K562 (cell line): Measurements from ENCODE around the gene COL6A1. TPM values are rescaled to one million over a fixed set of nuclear protein-coding genes. Genes with fewer than 3 reads are reported as not detected.

Experiments
- HMG20A ChIP-seq: fragments of 450-650 bp; formaldehyde crosslinking; conservative IDR thresholded peaks from 2 replicates; pipeline ENCODE4 v1.4.0; 2020; ENCODE audit warnings: mild to moderate bottlenecking, mixed read lengths
- SREBF1 ChIP-seq: fragments of 150-350 bp; IDR thresholded peaks from 2 replicates; pipeline ENCODE4 v1.6.1; 2014; ENCODE audit warnings: antibody characterized with exemption, low read depth, low read length, borderline replicate concordance
- ZBTB8A ChIP-seq: fragments of 450-650 bp; IDR thresholded peaks from 2 replicates; pipeline ENCODE4 v1.6.1; 2018; ENCODE audit warnings: mild to moderate bottlenecking, moderate library complexity; ENCODE audit not compliant: partially characterized antibody
- ZNF668 ChIP-seq: fragments of 250-450 bp; sonication (Bioruptor Pico); IDR thresholded peaks from 2 replicates; pipeline ENCODE4 v1.8.0; 2022; ENCODE audit warnings: mild to moderate bottlenecking, inconsistent platforms
- ZNF780A ChIP-seq: fragments of 250-450 bp; sonication (Bioruptor Pico); IDR thresholded peaks from 2 replicates; pipeline ENCODE4 v1.5.0; 2021; ENCODE audit warnings: mild to moderate bottlenecking
- polyA plus RNA-seq, 8 experiments: library from polyadenylated mRNA; depleted of rRNA in 4 of 8; stranded (reverse) in 5 of 8; unstranded in 3 of 8; fragments of >200 nt; fragmentation: Nextera tagmentation in 2 of 8; fragmentation: Illumina TruSeq in 1 of 8; extraction: Ambion mirVana in 2 of 8; extraction: Trizol in 1 of 8; gene quantifications; 2 replicates each; pipeline versions ENCODE4 v1.2.1 to v1.2.3, GENCODE V29; 2011 to 2014; ENCODE audit warnings: inconsistent platforms in 1 of 8, missing spikeins in 1 of 8
- total RNA-seq, 7 experiments: library from RNA; depleted of rRNA in 6 of 7; stranded (reverse); fragments of >200 nt in 6 of 7; fragmentation: Illumina TruSeq in 2 of 7; extraction: Trizol in 2 of 7; gene quantifications; 2 replicates each; pipeline versions ENCODE4 v1.2.1 to v1.2.3, GENCODE V29; 2011 to 2021; ENCODE audit warnings: low replicate concordance in 1 of 7
- TF ChIP-seq, protein P1 (sequence below): fragments of 250-450 bp; sonication (Bioruptor Pico); IDR thresholded peaks from 2 replicates; pipeline ENCODE4 v1.5.0; 2022; ENCODE audit warnings: mild to moderate bottlenecking
- TF ChIP-seq, protein P2 (sequence below): fragments of 450-650 bp; formaldehyde crosslinking; conservative IDR thresholded peaks from 2 replicates; pipeline ENCODE4 v1.4.0; 2022; ENCODE audit warnings: mild to moderate bottlenecking, missing genetic modification characterization

COL6A1 gene
- total and polyA plus RNA-seq, 9 of the 15 experiments (the other 6 are each of a cell fraction or from before 2014, with no cell fraction given): 0.07 to 1.3 (median 0.14) TPM; not detected in 3

DNA sequence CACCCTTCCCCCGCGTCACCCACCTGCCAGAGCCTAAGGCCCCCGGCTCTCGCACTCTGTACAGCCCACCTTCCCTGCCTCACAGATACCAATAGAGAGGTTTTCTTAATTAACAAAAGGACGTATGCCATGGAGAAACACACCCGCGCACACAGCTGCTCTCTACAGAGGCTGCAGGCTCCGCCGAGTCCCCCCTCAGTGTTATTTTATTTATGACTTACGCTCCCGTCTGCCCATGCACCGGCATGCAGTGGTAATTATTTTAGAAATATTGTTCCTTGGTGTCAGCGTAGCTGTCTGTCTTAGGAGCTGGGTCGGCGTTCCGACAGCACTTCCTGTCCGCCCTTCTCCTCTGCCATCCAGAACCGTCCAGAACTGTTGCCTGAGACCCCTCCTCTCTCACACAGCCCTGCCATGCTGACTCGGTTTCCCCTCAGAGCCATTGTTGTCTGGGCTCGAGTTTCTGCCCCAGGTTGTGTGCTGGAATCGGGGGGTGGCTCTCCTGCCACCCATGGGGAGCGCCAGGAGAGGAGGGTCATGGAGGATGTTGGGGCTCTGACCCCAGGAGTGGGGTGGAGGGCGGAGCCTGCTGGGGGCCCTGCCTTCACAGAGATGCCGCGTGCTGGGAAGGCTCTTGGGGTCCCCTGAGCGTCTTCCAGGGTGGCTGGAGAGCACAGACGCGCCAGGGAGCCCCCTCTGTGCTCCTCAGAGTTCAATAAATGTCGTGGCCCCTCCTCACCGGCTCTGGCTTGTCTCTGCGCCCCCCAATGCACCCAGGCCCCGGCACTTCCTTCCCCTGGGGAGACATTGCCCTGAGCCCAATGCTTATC lies 39.6 kb upstream of the COL6A1 start (continued):
- TF ChIP-seq, protein P1, sequence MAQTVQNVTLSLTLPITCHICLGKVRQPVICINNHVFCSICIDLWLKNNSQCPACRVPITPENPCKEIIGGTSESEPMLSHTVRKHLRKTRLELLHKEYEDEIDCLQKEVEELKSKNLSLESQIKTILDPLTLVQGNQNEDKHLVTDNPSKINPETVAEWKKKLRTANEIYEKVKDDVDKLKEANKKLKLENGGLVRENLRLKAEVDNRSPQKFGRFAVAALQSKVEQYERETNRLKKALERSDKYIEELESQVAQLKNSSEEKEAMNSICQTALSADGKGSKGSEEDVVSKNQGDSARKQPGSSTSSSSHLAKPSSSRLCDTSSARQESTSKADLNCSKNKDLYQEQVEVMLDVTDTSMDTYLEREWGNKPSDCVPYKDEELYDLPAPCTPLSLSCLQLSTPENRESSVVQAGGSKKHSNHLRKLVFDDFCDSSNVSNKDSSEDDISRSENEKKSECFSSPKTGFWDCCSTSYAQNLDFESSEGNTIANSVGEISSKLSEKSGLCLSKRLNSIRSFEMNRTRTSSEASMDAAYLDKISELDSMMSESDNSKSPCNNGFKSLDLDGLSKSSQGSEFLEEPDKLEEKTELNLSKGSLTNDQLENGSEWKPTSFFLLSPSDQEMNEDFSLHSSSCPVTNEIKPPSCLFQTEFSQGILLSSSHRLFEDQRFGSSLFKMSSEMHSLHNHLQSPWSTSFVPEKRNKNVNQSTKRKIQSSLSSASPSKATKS (CRISPR knock-in tag): no peak
- no peak for TF ChIP-seq ZNF780A (CRISPR knock-in tag)
- TF ChIP-seq HMG20A: no peak
- TF ChIP-seq ZBTB8A: no peak
- TF ChIP-seq, protein P2, sequence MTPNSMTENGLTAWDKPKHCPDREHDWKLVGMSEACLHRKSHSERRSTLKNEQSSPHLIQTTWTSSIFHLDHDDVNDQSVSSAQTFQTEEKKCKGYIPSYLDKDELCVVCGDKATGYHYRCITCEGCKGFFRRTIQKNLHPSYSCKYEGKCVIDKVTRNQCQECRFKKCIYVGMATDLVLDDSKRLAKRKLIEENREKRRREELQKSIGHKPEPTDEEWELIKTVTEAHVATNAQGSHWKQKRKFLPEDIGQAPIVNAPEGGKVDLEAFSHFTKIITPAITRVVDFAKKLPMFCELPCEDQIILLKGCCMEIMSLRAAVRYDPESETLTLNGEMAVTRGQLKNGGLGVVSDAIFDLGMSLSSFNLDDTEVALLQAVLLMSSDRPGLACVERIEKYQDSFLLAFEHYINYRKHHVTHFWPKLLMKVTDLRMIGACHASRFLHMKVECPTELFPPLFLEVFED (CRISPR knock-in tag): no peak
- TF ChIP-seq SREBF1: no peak
- no peak for TF ChIP-seq ZNF668 (CRISPR knock-in tag)
